Activated CD4-positive, CD25-positive, alpha-beta regulatory T cell treated with anti-CD3 and anti-CD28 coated beads, Interleukin-2, amount 50 U/mL, for 24 hours (primary cell): Measurements from ENCODE around the gene FGGY.

Experiments
- ATAC-seq, 2 donors: fragments of 150-1000 bp; cut with Tn5 transposase; one replicate each; pipeline ENCODE4 v1.10.0; 2021; ENCODE audit warnings: mild to moderate bottlenecking in 1 of 2, moderate library complexity in 1 of 2

FGGY gene

DNA sequence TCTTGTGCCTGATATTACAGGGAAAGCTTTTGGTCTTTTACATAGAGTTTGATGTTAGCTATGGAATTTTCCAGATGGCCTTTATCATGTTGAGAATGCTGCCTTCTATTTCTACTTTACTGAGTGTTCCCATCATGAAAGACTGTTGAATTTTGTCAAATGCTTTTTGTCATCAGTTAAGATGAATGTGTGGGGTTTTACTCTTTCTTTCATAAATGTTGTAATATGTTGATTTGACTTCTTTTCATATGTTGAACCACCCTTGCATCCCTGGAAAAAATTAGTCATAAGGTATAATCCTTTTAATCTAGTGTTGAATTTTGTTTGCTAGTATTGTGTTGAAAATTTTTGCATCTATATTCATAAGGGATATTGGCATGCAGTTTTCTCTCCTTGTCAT lies 501.7 kb downstream of the FGGY start:
- no peak for ATAC-seq

DNA sequence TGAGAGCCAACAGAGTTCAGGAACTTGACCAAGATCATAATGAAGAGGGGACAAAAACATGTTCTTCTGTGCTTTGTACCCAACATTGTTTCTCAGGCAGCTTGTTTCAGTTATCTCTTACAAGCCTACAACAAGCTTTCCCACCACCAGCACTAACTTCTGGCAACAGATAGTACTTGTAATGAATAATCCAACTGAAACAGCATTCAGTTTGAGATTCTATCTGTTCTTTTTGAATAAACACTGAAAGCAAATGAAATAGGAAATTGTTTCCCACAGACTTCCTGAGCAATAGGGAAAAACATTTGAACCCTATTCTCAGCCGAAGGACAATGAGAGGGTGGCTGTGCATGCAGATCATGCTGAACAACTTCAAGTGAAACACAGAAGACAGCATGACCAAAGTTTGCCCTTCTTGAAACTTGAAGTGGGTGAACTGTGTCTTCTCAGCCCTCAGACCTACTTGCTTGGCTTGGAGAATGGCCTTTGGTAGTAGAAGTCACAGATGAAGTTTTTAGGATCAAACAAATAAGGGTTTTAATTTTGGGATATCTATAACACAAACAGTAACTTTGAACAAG lies 506.7 kb downstream of the FGGY start:
- ATAC-seq, result no peak

DNA sequence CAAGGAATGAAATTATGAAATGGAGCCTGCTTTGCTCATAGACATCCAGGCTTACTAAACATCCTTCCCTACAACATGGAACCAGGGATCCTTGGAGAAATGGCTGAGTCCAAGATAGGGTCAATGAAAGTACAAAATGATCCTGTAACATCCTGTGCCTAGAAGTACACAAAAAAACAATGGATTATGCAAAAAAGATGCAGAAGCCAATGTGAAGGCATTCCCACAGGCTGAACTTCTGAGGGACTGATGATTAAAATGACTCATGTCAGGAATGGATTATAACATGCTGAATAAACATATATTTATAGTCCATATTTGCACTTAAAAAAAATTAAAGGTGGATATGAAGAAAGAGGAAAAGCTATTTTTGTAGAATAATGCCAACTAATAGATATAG lies 507.4 kb downstream of the FGGY start:
- no peak for ATAC-seq

DNA sequence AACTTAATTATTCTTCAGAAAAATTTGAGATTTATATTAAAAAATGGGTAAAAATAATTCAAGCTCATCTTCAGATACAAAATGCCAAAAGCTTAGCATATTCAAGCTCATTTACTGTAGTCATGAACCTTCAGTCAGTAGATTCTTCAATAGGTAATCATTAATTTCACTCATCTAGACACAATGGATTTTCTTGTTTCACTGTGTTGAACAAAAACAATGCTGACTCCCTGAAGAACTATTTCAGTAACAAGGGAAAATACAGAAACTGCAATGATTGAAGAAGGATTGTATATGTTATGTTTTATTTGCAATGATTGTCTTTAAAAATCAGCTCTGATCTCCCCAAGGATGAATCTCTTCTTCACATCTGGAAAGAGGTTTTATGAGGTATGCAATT lies 508.7 kb downstream of the FGGY start:
- no peak for ATAC-seq
